Measurements from ENCODE around the gene ERAP2.
"Not testable (repeated sequence)": the region's sequence is repeated elsewhere in the genome, so short reads cannot be mapped to it uniquely, and the experiment has no call there.

The ERAP2 gene

GRCh38 chr5:96926276-96926675 lies 50.0 kb downstream of the ERAP2 start:
- DNase-seq (ENCODE audit: low spot score) = no peak
- in situ Hi-C loops (cut with MboI; ENCODE audit: low sequenced_read_pairs, unreplicated experiment) = loop anchor here (5.0 kb wide), 1 partner anchor 49 kb away; the partner anchor contains the start of gene ERAP2
- TF ChIP-seq CTCF (IDR thresholded peaks at IDR 0.05; ENCODE audit: borderline replicate concordance, control extremely low read depth, extremely low read depth, insufficient read depth, missing control alignments) = no peak

- in situ Hi-C loops (cut with MboI; ENCODE audit: low sequenced_read_pairs, unreplicated experiment) = loop anchor here (5.0 kb wide), 1 partner anchor 50 kb away; the partner anchor contains the start of gene ERAP2
- no peak for TF ChIP-seq CTCF (IDR thresholded peaks at IDR 0.05; ENCODE audit: borderline replicate concordance, control extremely low read depth, extremely low read depth, insufficient read depth, missing control alignments)
- no peak for DNase-seq (ENCODE audit: low spot score)
Observed at GRCh38 chr5:96927008-96927407, 50.7 kb downstream of the ERAP2 start.

GRCh38 chr5:96928931-96929708 lies 52.8 kb downstream of the ERAP2 start:
- DNase-seq (ENCODE audit: low spot score) = no peak
- no peak for TF ChIP-seq CTCF (IDR thresholded peaks at IDR 0.05; ENCODE audit: borderline replicate concordance, control extremely low read depth, extremely low read depth, insufficient read depth, missing control alignments)
- in situ Hi-C loops (cut with MboI; ENCODE audit: low sequenced_read_pairs, unreplicated experiment) = loop anchor here (5.0 kb wide), 1 partner anchor 52 kb away; the partner anchor contains the start of gene ERAP2

GRCh38 chr5:96930058-96930457 lies 53.8 kb downstream of the ERAP2 start:
- no peak for TF ChIP-seq CTCF (IDR thresholded peaks at IDR 0.05; ENCODE audit: borderline replicate concordance, control extremely low read depth, extremely low read depth, insufficient read depth, missing control alignments)
- no peak for DNase-seq (ENCODE audit: low spot score)
- in situ Hi-C loops (cut with MboI; ENCODE audit: low sequenced_read_pairs, unreplicated experiment) = no loop called here

- in situ Hi-C loops (cut with MboI; ENCODE audit: low sequenced_read_pairs, unreplicated experiment) = no loop called here
- no peak for DNase-seq (ENCODE audit: low spot score)
- no peak for TF ChIP-seq CTCF (IDR thresholded peaks at IDR 0.05; ENCODE audit: borderline replicate concordance, control extremely low read depth, extremely low read depth, insufficient read depth, missing control alignments)
Observed at GRCh38 chr5:96930589-96930988, 54.3 kb downstream of the ERAP2 start.

GRCh38 chr5:96931037-96931436 lies 54.7 kb downstream of the ERAP2 start:
- DNase-seq (ENCODE audit: low spot score); in situ Hi-C loops (cut with MboI; ENCODE audit: low sequenced_read_pairs, unreplicated experiment): not testable (repeated sequence)

GRCh38 chr5:96931605-96932004 lies 55.3 kb downstream of the ERAP2 start:
- no peak for TF ChIP-seq CTCF (IDR thresholded peaks at IDR 0.05; ENCODE audit: borderline replicate concordance, control extremely low read depth, extremely low read depth, insufficient read depth, missing control alignments)

More at GRCh38 chr5:96931605-96932004, 55.3 kb downstream of the ERAP2 start:
- in situ Hi-C loops (cut with MboI; ENCODE audit: low sequenced_read_pairs, unreplicated experiment) = no loop called here
- peak; percentile 26 for DNase-seq (ENCODE audit: low spot score)

Data from GM13976 (cell line).